Neural cell (in vitro differentiated cells): ENCODE results near the gene TELO2. TPM values are rescaled to one million over a fixed set of nuclear protein-coding genes. Genes with fewer than 3 reads are reported as not detected.
"Not testable (repeated sequence)": the region's sequence is repeated elsewhere in the genome, so short reads cannot be mapped to it uniquely, and the experiment has no call there.

Experiments used
- H2AFZ ChIP-seq: fragments of 200-600, 300-800 bp; sonication (generic), shearing (Covaris generic); 2 replicates; pipeline ENCODE4 v1.6.0; 2014; ENCODE audit warnings: low read depth, mild to moderate bottlenecking, antibody characterized with exemption, low read length, moderate library complexity
- H3F3A ChIP-seq: fragments of 200-600 bp; shearing (Covaris generic); 2 replicates; pipeline ENCODE4 v1.6.1; 2016; ENCODE audit warnings: mild to moderate bottlenecking, moderate library complexity, mixed read lengths, antibody characterized with exemption, low read length; ENCODE audit not compliant: insufficient read depth, poor library complexity, severe bottlenecking
- H3K27ac ChIP-seq: fragments of 200-600, 300-800 bp; sonication (generic), shearing (Covaris generic); 2 replicates; pipeline ENCODE4 v1.5.1; 2014; ENCODE audit warnings: mild to moderate bottlenecking, low read length, moderate library complexity
- H3K27me3 ChIP-seq: fragments of 300-800, 200-600 bp; sonication (generic), shearing (Covaris generic); 2 replicates; pipeline ENCODE4 v1.6.0; 2014; ENCODE audit warnings: mild to moderate bottlenecking, low read depth, low read length, moderate library complexity; ENCODE audit not compliant: insufficient read depth
- H3K36me3 ChIP-seq: fragments of 300-800, 200-600 bp; sonication (generic), shearing (Covaris generic); 2 replicates; pipeline ENCODE4 v1.5.1; 2014; ENCODE audit warnings: mild to moderate bottlenecking, antibody characterized with exemption, low read length, moderate library complexity; ENCODE audit not compliant: insufficient read depth
- H3K4me2 ChIP-seq: fragments of 300-800, 200-600 bp; sonication (generic), shearing (Covaris generic); 2 replicates; pipeline ENCODE4 v1.6.0; 2014; ENCODE audit warnings: mild to moderate bottlenecking, low read length
- H3K4me3 ChIP-seq: fragments of 300-800, 200-600 bp; sonication (generic), shearing (Covaris generic); 2 replicates; pipeline ENCODE4 v1.5.1; 2014; ENCODE audit warnings: mild to moderate bottlenecking, low read length, moderate library complexity
- H3K79me2 ChIP-seq: fragments of 200-600 bp; shearing (Covaris generic); replicated peaks from 2 replicates; pipeline ENCODE4 v1.6.0; 2014; ENCODE audit warnings: mild to moderate bottlenecking, low read length, moderate library complexity; ENCODE audit not compliant: insufficient read depth
- H3K9ac ChIP-seq: fragments of 300-800, 200-600 bp; sonication (generic), shearing (Covaris generic); 2 replicates; pipeline ENCODE4 v1.6.1; 2016; ENCODE audit warnings: mild to moderate bottlenecking, low read length, mixed read lengths
- H3K9me2 ChIP-seq: fragments of 200-600 bp; shearing (Covaris generic); 2 replicates; pipeline ENCODE4 v1.6.1; 2016; ENCODE audit warnings: mild to moderate bottlenecking, low read length, mixed read lengths; ENCODE audit not compliant: insufficient read depth
- H3K9me3 ChIP-seq: fragments of 200-600, 300-800 bp; sonication (generic), shearing (Covaris generic); 2 replicates; pipeline ENCODE4 v1.6.1; 2016; ENCODE audit warnings: mild to moderate bottlenecking, mixed run types, low read length, moderate library complexity, mixed read lengths
- H4K20me1 ChIP-seq: fragments of 200-600 bp; shearing (Covaris generic); 2 replicates; pipeline ENCODE4 v1.6.1; 2016; ENCODE audit warnings: mild to moderate bottlenecking, mixed run types; ENCODE audit not compliant: insufficient read depth
- EP300 ChIP-seq: fragments of 450-650 bp; conservative IDR thresholded peaks from 2 replicates; pipeline ENCODE4 v1.6.1; 2014; ENCODE audit warnings: antibody characterized with exemption, mild to moderate bottlenecking, moderate library complexity; ENCODE audit not compliant: poor library complexity, severe bottlenecking
- EZH2 ChIP-seq: fragments of 200-600, 300-800 bp; shearing (Covaris generic), sonication (generic); IDR thresholded peaks from 2 replicates; pipeline ENCODE4 v1.6.1; 2014; ENCODE audit warnings: antibody characterized with exemption, low read length, borderline replicate concordance, mild to moderate bottlenecking; ENCODE audit not compliant: insufficient read depth, poor library complexity, severe bottlenecking
- MXI1 ChIP-seq: fragments of 450-650 bp; conservative IDR thresholded peaks from 2 replicates; pipeline ENCODE4 v1.6.1; 2014; ENCODE audit warnings: antibody characterized with exemption, mild to moderate bottlenecking; ENCODE audit not compliant: poor library complexity, severe bottlenecking
- POLR2AphosphoS5 ChIP-seq: IDR thresholded peaks from 2 replicates; pipeline ENCODE4 v1.6.1; 2012
- RAD21 ChIP-seq: fragments of 450-650 bp; conservative IDR thresholded peaks from 2 replicates; pipeline ENCODE4 v1.6.1; 2014; ENCODE audit warnings: antibody characterized with exemption, mild to moderate bottlenecking, moderate library complexity
- SMC3 ChIP-seq: fragments of 450-650 bp; conservative IDR thresholded peaks from 2 replicates; pipeline ENCODE4 v1.6.1; 2014; ENCODE audit warnings: antibody characterized with exemption, mild to moderate bottlenecking, moderate library complexity; ENCODE audit not compliant: poor library complexity
- TAF1 ChIP-seq: IDR thresholded peaks from 2 replicates; pipeline ENCODE4 v1.6.1; 2012; ENCODE audit warnings: low read depth
- polyA plus RNA-seq: library from polyadenylated mRNA; depleted of rRNA; stranded (reverse); fragments of >200 nt; gene quantifications from 2 replicates; pipeline ENCODE4 v1.2.3, GENCODE V29; 2014
- TF ChIP-seq, protein P1 (sequence below): fragments of 450-650 bp; IDR thresholded peaks from 2 replicates; pipeline ENCODE4 v1.5.1; 2014; ENCODE audit warnings: antibody characterized with exemption, mild to moderate bottlenecking, moderate library complexity; ENCODE audit not compliant: poor library complexity, severe bottlenecking
- TF ChIP-seq, protein P2 (sequence below): IDR thresholded peaks from 2 replicates; pipeline ENCODE4 v1.6.1; 2012; ENCODE audit warnings: borderline replicate concordance

The TELO2 gene
- polyA plus RNA-seq, 1 donor from 2014 or later = 50.4 TPM

GRCh38 chr16:1468426-1468810, 24.7 kb upstream of the TELO2 start:
- H2AFZ ChIP-seq = no peak overlapping the region
- TF ChIP-seq, protein P1, sequence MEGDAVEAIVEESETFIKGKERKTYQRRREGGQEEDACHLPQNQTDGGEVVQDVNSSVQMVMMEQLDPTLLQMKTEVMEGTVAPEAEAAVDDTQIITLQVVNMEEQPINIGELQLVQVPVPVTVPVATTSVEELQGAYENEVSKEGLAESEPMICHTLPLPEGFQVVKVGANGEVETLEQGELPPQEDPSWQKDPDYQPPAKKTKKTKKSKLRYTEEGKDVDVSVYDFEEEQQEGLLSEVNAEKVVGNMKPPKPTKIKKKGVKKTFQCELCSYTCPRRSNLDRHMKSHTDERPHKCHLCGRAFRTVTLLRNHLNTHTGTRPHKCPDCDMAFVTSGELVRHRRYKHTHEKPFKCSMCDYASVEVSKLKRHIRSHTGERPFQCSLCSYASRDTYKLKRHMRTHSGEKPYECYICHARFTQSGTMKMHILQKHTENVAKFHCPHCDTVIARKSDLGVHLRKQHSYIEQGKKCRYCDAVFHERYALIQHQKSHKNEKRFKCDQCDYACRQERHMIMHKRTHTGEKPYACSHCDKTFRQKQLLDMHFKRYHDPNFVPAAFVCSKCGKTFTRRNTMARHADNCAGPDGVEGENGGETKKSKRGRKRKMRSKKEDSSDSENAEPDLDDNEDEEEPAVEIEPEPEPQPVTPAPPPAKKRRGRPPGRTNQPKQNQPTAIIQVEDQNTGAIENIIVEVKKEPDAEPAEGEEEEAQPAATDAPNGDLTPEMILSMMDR = no peak
- TF ChIP-seq RAD21 (no peak), EP300 (no peak), EZH2 (no peak), SMC3 (no peak), TAF1 (no peak), MXI1 (no peak), POLR2AphosphoS5 (no peak)
- TF ChIP-seq, protein P2, sequence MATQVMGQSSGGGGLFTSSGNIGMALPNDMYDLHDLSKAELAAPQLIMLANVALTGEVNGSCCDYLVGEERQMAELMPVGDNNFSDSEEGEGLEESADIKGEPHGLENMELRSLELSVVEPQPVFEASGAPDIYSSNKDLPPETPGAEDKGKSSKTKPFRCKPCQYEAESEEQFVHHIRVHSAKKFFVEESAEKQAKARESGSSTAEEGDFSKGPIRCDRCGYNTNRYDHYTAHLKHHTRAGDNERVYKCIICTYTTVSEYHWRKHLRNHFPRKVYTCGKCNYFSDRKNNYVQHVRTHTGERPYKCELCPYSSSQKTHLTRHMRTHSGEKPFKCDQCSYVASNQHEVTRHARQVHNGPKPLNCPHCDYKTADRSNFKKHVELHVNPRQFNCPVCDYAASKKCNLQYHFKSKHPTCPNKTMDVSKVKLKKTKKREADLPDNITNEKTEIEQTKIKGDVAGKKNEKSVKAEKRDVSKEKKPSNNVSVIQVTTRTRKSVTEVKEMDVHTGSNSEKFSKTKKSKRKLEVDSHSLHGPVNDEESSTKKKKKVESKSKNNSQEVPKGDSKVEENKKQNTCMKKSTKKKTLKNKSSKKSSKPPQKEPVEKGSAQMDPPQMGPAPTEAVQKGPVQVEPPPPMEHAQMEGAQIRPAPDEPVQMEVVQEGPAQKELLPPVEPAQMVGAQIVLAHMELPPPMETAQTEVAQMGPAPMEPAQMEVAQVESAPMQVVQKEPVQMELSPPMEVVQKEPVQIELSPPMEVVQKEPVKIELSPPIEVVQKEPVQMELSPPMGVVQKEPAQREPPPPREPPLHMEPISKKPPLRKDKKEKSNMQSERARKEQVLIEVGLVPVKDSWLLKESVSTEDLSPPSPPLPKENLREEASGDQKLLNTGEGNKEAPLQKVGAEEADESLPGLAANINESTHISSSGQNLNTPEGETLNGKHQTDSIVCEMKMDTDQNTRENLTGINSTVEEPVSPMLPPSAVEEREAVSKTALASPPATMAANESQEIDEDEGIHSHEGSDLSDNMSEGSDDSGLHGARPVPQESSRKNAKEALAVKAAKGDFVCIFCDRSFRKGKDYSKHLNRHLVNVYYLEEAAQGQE = no peak
- H4K20me1 ChIP-seq = no peaks in the 10 kb centered on the region
- no peak overlapping the region for H3K27ac ChIP-seq
- peaks cover 7% of the 10 kb centered on the region for H3K79me2 ChIP-seq
- no peaks in the 10 kb centered on the region for H3K36me3 ChIP-seq
- no peaks in the 10 kb centered on the region for H3K27me3 ChIP-seq
- H3K9ac ChIP-seq = no peak overlapping the region
- no peak overlapping the region for H3K4me3 ChIP-seq
- no peak overlapping the region for H3K4me2 ChIP-seq
- no peaks in the 10 kb centered on the region for H3F3A ChIP-seq
- no peaks in the 10 kb centered on the region for H3K9me3 ChIP-seq
- H3K9me2 ChIP-seq = no peaks in the 10 kb centered on the region

DNA sequence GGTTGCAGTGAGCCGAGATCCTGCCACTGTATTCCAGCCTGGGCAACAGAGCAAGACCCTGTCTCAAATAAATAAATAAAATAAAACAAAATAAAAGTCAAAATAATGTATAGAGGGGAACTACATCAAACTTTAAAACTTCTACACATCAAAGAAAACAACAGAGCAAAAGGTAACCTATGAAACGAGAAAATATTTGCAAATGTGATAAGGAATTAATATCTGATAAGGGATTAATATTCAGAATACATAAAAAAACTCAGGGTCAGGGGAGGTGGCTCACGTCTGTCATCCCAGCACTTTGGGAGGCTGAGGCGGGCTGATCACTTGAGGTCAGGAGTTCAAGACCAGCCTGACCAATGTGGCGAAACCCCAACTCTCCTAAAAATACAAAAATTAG, 24.0 kb upstream of the TELO2 start:
- not testable (repeated sequence) for H3K27me3 ChIP-seq, H3K9me3 ChIP-seq, H3F3A ChIP-seq, H3K9ac ChIP-seq, H3K4me2 ChIP-seq, H4K20me1 ChIP-seq, H3K36me3 ChIP-seq, H3K9me2 ChIP-seq, H3K4me3 ChIP-seq, H3K27ac ChIP-seq, H2AFZ ChIP-seq
- peaks cover 14% of the 10 kb centered on the region for H3K79me2 ChIP-seq

- Histone ChIP-seq H3K27me3 (no peaks in the 10 kb centered on the region), H3K27ac (no peak overlapping the region), H3K79me2 (peaks cover 17% of the 10 kb centered on the region), H2AFZ (no peak overlapping the region), H3K9me2 (no peaks in the 10 kb centered on the region), H3K36me3 (no peaks in the 10 kb centered on the region), H3K9me3 (no peaks in the 10 kb centered on the region), H3K4me3 (no peak overlapping the region), H3F3A (no peaks in the 10 kb centered on the region), H3K4me2 (no peak overlapping the region), H3K9ac (no peak overlapping the region), H4K20me1 (no peaks in the 10 kb centered on the region)
- TF ChIP-seq RAD21 = no peak
- no peak for TF ChIP-seq POLR2AphosphoS5
- TF ChIP-seq, protein P1 = no peak
- no peak for TF ChIP-seq MXI1
Observed at GRCh38 chr16:1469693-1470201, 23.4 kb upstream of the TELO2 start.
